GM21367 (cell line): ENCODE measurements around the gene PANX1.

Experiments used
- ATAC-seq: cut with Tn5 transposase; IDR thresholded peaks from one replicate; pipeline ENCODE4 v1.9.1; 2021; ENCODE audit not compliant: unreplicated experiment

PANX1 gene

GRCh38 chr11:94184362-94184761 is 55.7 kb downstream of the PANX1 start:
- no peak for ATAC-seq

DNA sequence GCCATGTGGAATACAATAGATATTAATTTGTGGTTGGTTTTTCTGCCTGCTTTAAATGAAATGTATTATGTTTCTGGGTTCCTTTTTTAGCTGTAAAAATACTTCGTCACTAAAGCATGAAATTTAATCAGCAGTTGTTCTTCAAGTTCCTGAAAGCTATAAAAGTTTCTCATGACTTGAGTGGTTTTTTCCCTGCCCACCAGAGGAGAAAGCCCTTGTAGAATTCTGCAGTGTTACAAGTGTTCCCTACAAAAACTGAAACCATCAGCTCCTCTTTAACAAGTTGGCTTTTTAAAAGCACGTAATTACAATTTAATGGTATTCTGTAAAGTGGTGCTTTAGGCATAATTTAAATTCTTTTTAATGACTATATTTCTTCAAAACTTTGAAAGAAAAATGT is 56.2 kb downstream of the PANX1 start:
- no peak for ATAC-seq

DNA sequence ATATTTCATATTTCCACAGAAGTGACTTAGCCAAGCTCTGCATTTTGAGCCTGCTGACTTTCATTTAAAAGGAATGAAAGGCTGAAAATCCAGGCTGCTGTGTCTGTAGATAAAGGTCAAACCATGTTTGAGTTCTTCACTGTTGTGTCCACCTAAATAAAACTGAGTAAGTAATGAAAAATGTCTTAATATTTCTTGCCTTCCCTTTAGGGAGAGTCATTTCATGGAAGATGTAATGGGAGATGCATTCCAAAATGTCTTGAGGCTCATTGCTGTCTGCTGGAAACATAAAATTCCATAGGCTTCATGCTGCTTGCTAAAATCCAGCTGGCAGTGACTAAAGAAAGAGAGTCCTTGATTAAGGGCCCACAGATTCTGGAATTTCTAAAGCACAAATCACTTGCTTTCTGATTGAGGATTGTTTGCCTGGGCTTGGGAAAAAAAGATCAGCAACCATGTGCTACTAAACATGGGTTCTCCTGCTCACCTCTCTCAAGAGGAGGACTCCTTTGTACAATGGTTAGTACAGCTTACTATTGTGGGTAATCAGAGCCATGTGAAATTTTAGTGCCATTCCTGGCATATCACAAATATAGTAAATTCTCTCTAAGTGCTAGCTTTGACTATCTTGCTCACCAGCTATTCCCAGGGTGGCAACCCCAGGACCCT is 56.9 kb downstream of the PANX1 start:
- ATAC-seq, result no peak

GRCh38 chr11:94186342-94187203 is 57.9 kb downstream of the PANX1 start:
- no peak for ATAC-seq

GRCh38 chr11:94193288-94193687 is 64.6 kb downstream of the PANX1 start:
- no peak for ATAC-seq

DNA sequence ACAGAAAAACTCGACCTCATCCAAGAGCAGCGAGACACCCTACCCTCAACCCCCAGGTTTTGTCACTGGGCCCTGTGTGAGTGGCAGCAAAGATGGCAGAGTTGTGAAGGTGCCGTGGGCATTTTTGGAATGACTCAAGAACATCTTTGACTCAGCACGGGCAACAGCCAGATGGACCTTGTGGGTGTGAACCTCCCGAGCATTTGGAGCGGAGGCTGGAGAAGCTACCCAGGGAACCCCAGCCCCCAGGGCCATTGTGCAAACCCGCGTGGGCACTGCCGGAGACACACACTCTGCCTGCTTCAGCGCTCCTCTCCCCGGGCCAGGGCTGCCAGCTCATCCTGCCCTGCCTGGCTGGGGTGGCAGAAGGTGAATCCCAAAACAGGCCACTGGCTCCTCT is 66.1 kb downstream of the PANX1 start:
- ATAC-seq, result no peak

DNA sequence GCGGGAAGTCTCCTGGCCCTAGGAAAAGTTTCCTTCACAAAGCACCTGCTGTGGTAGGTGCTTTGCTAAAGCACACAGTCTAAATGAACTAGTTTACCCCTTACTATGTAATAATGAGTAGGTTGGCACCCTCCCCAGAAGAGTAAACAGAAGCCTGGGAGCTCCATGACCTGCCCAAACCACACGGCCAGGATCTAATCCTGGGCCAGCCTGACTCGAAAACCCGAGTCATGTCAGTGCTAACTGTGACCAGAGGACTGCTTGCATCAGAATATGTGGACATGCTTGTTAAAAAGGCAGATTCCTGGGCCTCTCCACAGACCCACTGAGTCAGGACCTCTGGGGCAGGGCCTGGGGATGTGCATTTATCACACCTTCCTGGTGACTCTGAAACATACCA is 67.7 kb downstream of the PANX1 start:
- no peak for ATAC-seq

DNA sequence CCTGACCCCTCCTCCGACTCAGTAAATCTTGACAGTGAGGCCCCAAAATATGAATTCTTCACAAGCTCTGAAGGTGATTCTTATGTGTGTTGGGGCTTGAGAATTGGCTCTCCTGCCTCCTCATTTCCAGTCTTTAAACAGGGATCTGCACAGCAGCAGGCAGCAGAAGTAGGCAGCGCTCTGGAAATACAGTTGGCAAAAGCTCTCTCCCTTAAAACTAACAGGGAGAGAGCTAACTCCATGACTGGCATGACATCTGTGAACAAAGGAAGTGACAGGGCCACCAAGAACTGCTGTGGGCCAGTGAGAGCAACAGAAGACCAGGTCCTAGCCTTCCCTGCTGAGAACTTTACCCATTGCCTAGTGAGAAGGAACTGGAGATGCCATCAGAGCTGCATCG is 70.1 kb downstream of the PANX1 start:
- ATAC-seq, result no peak

GRCh38 chr11:94199136-94200130 is 70.8 kb downstream of the PANX1 start:
- no peak for ATAC-seq

DNA sequence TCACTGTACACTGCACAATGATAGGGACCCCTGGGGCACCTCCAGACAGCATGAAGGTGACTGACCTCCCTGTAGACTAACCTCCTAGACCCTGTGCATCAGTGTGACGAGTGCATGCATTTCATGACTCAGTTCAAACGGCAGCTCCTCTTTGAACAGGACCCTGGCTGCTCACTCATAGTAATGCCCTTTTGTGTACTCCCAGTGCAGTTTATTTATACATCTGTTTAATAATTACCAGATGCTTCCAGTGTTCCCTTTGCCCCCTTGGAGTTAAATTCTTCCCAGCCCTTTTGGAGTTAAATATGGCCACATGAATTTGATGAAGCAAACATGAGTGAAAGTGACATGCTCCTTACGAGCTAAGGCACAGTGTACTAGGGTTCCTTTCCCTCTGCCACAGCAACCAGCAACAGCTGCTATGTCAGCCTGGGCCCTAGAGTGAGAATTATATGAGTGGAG is 72.4 kb downstream of the PANX1 start:
- ATAC-seq, result no peak

- no peak for ATAC-seq
Measured at GRCh38 chr11:94203070-94203469, 74.4 kb downstream of the PANX1 start.

DNA sequence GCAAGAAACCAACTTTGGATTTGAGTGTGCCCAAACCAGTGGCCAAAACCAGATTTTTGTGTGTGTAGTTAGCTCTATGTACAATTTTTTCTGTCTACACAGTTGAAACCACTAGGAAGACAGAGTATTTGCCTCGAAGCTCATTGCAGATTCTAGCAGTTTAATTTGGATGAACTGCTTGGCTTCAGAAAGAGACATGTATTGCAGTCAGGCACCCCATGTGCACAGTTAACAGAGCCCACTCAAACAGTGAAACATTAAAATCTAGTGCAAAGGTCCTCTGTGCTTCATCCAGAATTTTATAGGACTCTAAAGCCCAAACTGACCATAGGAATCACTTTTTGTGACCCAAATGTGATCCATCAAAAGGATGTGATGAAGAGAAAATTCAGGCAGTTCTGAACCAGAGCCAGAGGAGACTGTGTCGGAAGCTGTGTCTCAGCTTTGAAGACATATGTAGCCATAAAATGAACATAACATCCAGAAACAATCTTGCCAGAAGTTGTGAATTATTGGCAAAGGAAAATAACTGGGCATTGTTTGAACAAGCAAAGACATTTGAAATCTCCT is 82.7 kb downstream of the PANX1 start:
- no peak for ATAC-seq

DNA sequence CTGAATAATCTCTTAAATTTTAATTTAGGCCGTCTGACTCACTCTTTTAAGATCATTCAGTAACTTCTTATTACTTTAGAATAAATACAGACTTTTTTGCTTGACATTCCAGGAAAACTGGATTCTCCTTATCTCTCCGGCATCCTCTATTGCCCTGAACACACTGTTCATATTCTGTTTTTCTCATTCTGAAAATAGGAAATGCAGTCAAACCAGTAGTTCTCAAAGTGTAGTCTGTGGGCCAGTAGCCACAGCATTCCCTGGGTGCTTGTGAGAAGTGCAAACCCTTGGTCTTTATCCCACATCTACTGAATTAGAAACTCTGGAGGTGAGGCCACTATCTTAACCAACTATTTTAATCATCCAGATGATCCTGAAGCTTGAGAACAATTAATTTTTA is 84.3 kb downstream of the PANX1 start:
- no peak for ATAC-seq

GRCh38 chr11:94217705-94218104 is 89.1 kb downstream of the PANX1 start:
- no peak for ATAC-seq

GRCh38 chr11:94218372-94218771 is 89.7 kb downstream of the PANX1 start:
- ATAC-seq, result no peak

GRCh38 chr11:94219771-94220170 is 91.1 kb downstream of the PANX1 start:
- no peak for ATAC-seq

DNA sequence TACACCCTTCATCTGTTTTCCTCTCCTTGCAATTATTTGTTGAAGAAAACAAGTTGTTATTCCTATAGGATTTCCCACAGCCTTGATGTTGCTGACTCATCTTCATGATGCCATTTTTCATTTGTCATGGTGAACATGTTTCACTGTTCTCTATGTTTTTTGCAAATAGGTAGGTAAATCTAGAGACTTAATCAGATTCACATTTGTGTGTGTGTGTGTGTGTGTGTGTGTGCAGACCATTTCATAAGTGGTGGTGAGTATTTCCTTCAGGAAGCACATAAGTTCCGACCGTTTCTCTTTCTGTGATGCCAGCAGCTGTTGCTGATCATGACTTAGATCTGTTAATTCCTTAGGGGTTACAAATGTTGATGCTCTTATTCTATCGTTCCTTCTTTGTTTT is 95.4 kb downstream of the PANX1 start:
- ATAC-seq, result no peak
